GM12864 (cell line): Measurements from ENCODE around the gene PLEKHG5.

Experiments
- DNase-seq: peaks from one replicate; pipeline ENCODE4 v3.0.0-alpha.2; 2011; ENCODE audit warnings: low read depth
- H3K4me3 ChIP-seq: 2 replicates; pipeline ENCODE4 v1.5.1; 2011; ENCODE audit warnings: mild to moderate bottlenecking, low read depth, low read length, control low read depth
- CTCF ChIP-seq: IDR thresholded peaks from 2 replicates; pipeline ENCODE4 v1.5.1; 2011; ENCODE audit warnings: low read depth, mild to moderate bottlenecking, moderate library complexity, low read length, control low read depth, inconsistent platforms; ENCODE audit errors: missing control alignments

PLEKHG5 gene

GRCh38 chr1:6506210-6507036 is 15.0 kb upstream of the PLEKHG5 start:
- no peak for DNase-seq
- no peak for TF ChIP-seq CTCF
- no peak overlapping the region for H3K4me3 ChIP-seq

- no peak overlapping the region for H3K4me3 ChIP-seq
- no peak for TF ChIP-seq CTCF
- no peak for DNase-seq
Measured at GRCh38 chr1:6505367-6506209, 14.1 kb upstream of the PLEKHG5 start.

GRCh38 chr1:6504887-6505286 is 13.4 kb upstream of the PLEKHG5 start:
- H3K4me3 ChIP-seq: no peak overlapping the region
- no peak for TF ChIP-seq CTCF
- DNase-seq: no peak

GRCh38 chr1:6503884-6504602 is 12.6 kb upstream of the PLEKHG5 start:
- H3K4me3 ChIP-seq: no peak overlapping the region
- no peak for TF ChIP-seq CTCF
- DNase-seq: no peak

- TF ChIP-seq CTCF: no peak
- DNase-seq: no peak
- no peak overlapping the region for H3K4me3 ChIP-seq
Measured at GRCh38 chr1:6502000-6502891, 10.8 kb upstream of the PLEKHG5 start.

GRCh38 chr1:6501279-6501813 is 9.9 kb upstream of the PLEKHG5 start:
- no peak overlapping the region for H3K4me3 ChIP-seq
- no peak for TF ChIP-seq CTCF
- DNase-seq: no peak
